KMS-11 (cell line): Measurements from ENCODE around the gene DRC7.

Experiments used
- H2AFZ ChIP-seq: fragments of 200-600 bp; sonication (generic); 2 replicates; pipeline ENCODE4 v1.6.1; 2016; ENCODE audit warnings: antibody characterized with exemption, mixed run types, low read depth
- H3K27ac ChIP-seq: fragments of 200-600 bp; sonication (generic); 2 replicates; pipeline ENCODE4 v1.6.1; 2016; ENCODE audit warnings: mild to moderate bottlenecking, mixed run types
- H3K27me3 ChIP-seq: fragments of 200-600 bp; sonication (generic); 2 replicates; pipeline ENCODE4 v1.6.1; 2017; ENCODE audit warnings: mild to moderate bottlenecking, low read depth, mixed run types, moderate library complexity; ENCODE audit not compliant: insufficient read depth
- H3K36me3 ChIP-seq: fragments of 200-600 bp; sonication (generic); 2 replicates; pipeline ENCODE4 v1.6.1; 2017; ENCODE audit warnings: mild to moderate bottlenecking, mixed run types; ENCODE audit not compliant: insufficient read depth
- H3K4me1 ChIP-seq: fragments of 200-600 bp; sonication (generic); 2 replicates; pipeline ENCODE4 v1.6.1; 2016; ENCODE audit warnings: mild to moderate bottlenecking, low read depth, mixed run types; ENCODE audit not compliant: poor library complexity, severe bottlenecking
- H3K4me2 ChIP-seq: fragments of 200-600 bp; sonication (generic); 2 replicates; pipeline ENCODE4 v1.7.0; 2016; ENCODE audit warnings: mild to moderate bottlenecking, mixed run types
- H3K4me3 ChIP-seq: fragments of 200-600 bp; sonication (generic); IDR thresholded peaks from 2 replicates; pipeline ENCODE4 v1.6.1; 2017; ENCODE audit warnings: low read depth, low read length, mixed read lengths; ENCODE audit not compliant: insufficient read depth
- H3K79me2 ChIP-seq: fragments of 200-600 bp; sonication (generic); 2 replicates; pipeline ENCODE4 v1.6.1; 2016; ENCODE audit warnings: low read depth, mixed run types; ENCODE audit not compliant: insufficient read depth
- H3K9ac ChIP-seq: fragments of 200-600 bp; sonication (generic); 2 replicates; pipeline ENCODE4 v1.6.1; 2016; ENCODE audit warnings: mild to moderate bottlenecking, mixed run types
- H4K20me1 ChIP-seq: fragments of 200-600 bp; sonication (generic); 2 replicates; pipeline ENCODE4 v1.6.1; 2016; ENCODE audit warnings: mild to moderate bottlenecking, mixed run types; ENCODE audit not compliant: insufficient read depth
- CTCF ChIP-seq: fragments of 200-600 bp; sonication (generic); conservative IDR thresholded peaks from 2 replicates; pipeline ENCODE4 v1.6.1; 2017; ENCODE audit warnings: low read depth, mild to moderate bottlenecking, antibody characterized with exemption, low read length, moderate library complexity, mixed read lengths

Gene DRC7

GRCh38 chr16:57697896-57698537 is 3.4 kb downstream of the DRC7 start:
- H3K27me3 ChIP-seq: no peaks in the 10 kb centered on the region
- no peak for TF ChIP-seq CTCF
- no peak overlapping the region for H3K4me2 ChIP-seq
- no peaks in the 10 kb centered on the region for H3K36me3 ChIP-seq
- H3K79me2 ChIP-seq: no peaks in the 10 kb centered on the region
- H3K4me3 ChIP-seq: no peak overlapping the region
- no peak overlapping the region for H2AFZ ChIP-seq
- no peak overlapping the region for H3K27ac ChIP-seq
- no peak overlapping the region for H3K9ac ChIP-seq
- H4K20me1 ChIP-seq: no peaks in the 10 kb centered on the region
- H3K4me1 ChIP-seq: no peaks in the 10 kb centered on the region

GRCh38 chr16:57698812-57699405 is 4.3 kb downstream of the DRC7 start:
- H3K4me2 ChIP-seq: no peak overlapping the region
- H3K27ac ChIP-seq: no peak overlapping the region
- H3K79me2 ChIP-seq: no peaks in the 10 kb centered on the region
- H3K4me3 ChIP-seq: no peak overlapping the region
- H4K20me1 ChIP-seq: no peaks in the 10 kb centered on the region
- no peak overlapping the region for H3K9ac ChIP-seq
- no peak for TF ChIP-seq CTCF
- H3K36me3 ChIP-seq: no peaks in the 10 kb centered on the region
- H2AFZ ChIP-seq: no peak overlapping the region
- no peaks in the 10 kb centered on the region for H3K27me3 ChIP-seq
- H3K4me1 ChIP-seq: no peaks in the 10 kb centered on the region

GRCh38 chr16:57699481-57699880 is 4.9 kb downstream of the DRC7 start:
- no peak for TF ChIP-seq CTCF
- no peaks in the 10 kb centered on the region for H3K27me3 ChIP-seq
- H3K27ac ChIP-seq: no peak overlapping the region
- H3K79me2 ChIP-seq: no peaks in the 10 kb centered on the region
- no peak overlapping the region for H3K4me2 ChIP-seq
- no peaks in the 10 kb centered on the region for H3K36me3 ChIP-seq
- no peak overlapping the region for H3K4me3 ChIP-seq
- no peaks in the 10 kb centered on the region for H4K20me1 ChIP-seq
- no peak overlapping the region for H2AFZ ChIP-seq
- H3K4me1 ChIP-seq: no peaks in the 10 kb centered on the region
- H3K9ac ChIP-seq: no peak overlapping the region

- Histone ChIP-seq H3K27ac (no peak overlapping the region), H3K79me2 (no peaks in the 10 kb centered on the region), H3K4me3 (no peak overlapping the region), H4K20me1 (no peaks in the 10 kb centered on the region), H3K9ac (no peak overlapping the region), H2AFZ (no peak overlapping the region), H3K27me3 (no peaks in the 10 kb centered on the region), H3K4me2 (no peak overlapping the region), H3K4me1 (no peaks in the 10 kb centered on the region), H3K36me3 (no peaks in the 10 kb centered on the region)
- TF ChIP-seq CTCF: no peak
Measured at GRCh38 chr16:57699899-57700298, 5.3 kb downstream of the DRC7 start.
